SK-N-SH (cell line): Measurements from ENCODE around the gene ARHGEF39.

Experiments used
- CTCF ChIP-seq: fragments of 200-600 bp; sonication (generic); IDR thresholded peaks from 2 replicates; pipeline ENCODE4 v1.6.1; 2017; ENCODE audit warnings: antibody characterized with exemption, mild to moderate bottlenecking, moderate library complexity
- EZH2phosphoT487 ChIP-seq: fragments of 200-600 bp; sonication (generic); IDR thresholded peaks from 2 replicates; pipeline ENCODE4 v1.6.1; 2017; ENCODE audit warnings: low read depth, mixed run types, mild to moderate bottlenecking, antibody characterized with exemption, moderate library complexity, borderline replicate concordance
- POLR2AphosphoS5 ChIP-seq: IDR thresholded peaks from 2 replicates; pipeline ENCODE4 v1.6.1; 2012; ENCODE audit warnings: low read depth, low read length
- RAD21 ChIP-seq: IDR thresholded peaks from 2 replicates; pipeline ENCODE4 v1.6.1; 2012; ENCODE audit warnings: mild to moderate bottlenecking, low read length
- TAF1 ChIP-seq: IDR thresholded peaks from 2 replicates; pipeline ENCODE4 v1.6.1; 2012; ENCODE audit warnings: low read depth, mild to moderate bottlenecking, low read length, moderate library complexity, borderline replicate concordance
- USF1 ChIP-seq: IDR thresholded peaks from 2 replicates; pipeline ENCODE4 v1.4.0; 2012; ENCODE audit warnings: low read depth, borderline replicate concordance
- USF2 ChIP-seq: fragments of 150-350 bp; IDR thresholded peaks from 2 replicates; pipeline ENCODE4 v1.6.1; 2017; ENCODE audit warnings: antibody characterized with exemption, low read length, low read depth, borderline replicate concordance

- TF ChIP-seq RAD21 (no peak), USF2 (no peak), USF1 (no peak), POLR2AphosphoS5 (no peak), CTCF (no peak), TAF1 (no peak), EZH2phosphoT487 (no peak)
These were observed 48.9 kb downstream of the ARHGEF39 start for GRCh38 chr9:35615981-35616680.
